Renal cortical epithelial cell (primary cell): ENCODE data around the gene MAP3K6. TPM values are rescaled to one million over a fixed set of nuclear protein-coding genes. Genes with fewer than 3 reads are reported as not detected.
A peak's percentile ranks its signal among the peaks of the same experiment; 100 is the strongest.
"Not testable (repeated sequence)": the region's sequence is repeated elsewhere in the genome, so short reads cannot be mapped to it uniquely, and the experiment has no call there.

Experiments
- DNase-seq: peaks from one replicate; pipeline ENCODE4 v3.0.0-alpha.2; 2011; ENCODE audit warnings: low read depth
- total RNA-seq: library from RNA; depleted of rRNA; stranded (reverse); fragments of >200 nt; gene quantifications from 2 replicates; pipeline ENCODE4 v1.2.3, GENCODE V29; 2014

MAP3K6 gene, protein sequence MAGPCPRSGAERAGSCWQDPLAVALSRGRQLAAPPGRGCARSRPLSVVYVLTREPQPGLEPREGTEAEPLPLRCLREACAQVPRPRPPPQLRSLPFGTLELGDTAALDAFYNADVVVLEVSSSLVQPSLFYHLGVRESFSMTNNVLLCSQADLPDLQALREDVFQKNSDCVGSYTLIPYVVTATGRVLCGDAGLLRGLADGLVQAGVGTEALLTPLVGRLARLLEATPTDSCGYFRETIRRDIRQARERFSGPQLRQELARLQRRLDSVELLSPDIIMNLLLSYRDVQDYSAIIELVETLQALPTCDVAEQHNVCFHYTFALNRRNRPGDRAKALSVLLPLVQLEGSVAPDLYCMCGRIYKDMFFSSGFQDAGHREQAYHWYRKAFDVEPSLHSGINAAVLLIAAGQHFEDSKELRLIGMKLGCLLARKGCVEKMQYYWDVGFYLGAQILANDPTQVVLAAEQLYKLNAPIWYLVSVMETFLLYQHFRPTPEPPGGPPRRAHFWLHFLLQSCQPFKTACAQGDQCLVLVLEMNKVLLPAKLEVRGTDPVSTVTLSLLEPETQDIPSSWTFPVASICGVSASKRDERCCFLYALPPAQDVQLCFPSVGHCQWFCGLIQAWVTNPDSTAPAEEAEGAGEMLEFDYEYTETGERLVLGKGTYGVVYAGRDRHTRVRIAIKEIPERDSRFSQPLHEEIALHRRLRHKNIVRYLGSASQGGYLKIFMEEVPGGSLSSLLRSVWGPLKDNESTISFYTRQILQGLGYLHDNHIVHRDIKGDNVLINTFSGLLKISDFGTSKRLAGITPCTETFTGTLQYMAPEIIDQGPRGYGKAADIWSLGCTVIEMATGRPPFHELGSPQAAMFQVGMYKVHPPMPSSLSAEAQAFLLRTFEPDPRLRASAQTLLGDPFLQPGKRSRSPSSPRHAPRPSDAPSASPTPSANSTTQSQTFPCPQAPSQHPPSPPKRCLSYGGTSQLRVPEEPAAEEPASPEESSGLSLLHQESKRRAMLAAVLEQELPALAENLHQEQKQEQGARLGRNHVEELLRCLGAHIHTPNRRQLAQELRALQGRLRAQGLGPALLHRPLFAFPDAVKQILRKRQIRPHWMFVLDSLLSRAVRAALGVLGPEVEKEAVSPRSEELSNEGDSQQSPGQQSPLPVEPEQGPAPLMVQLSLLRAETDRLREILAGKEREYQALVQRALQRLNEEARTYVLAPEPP (N-terminal part only)
- 14.8 and 15.8 TPM in 2 replicates for total RNA-seq

- peak; percentile 73 for DNase-seq
These were observed at the start of gene MAP3K6 for GRCh38 chr1:27366411-27367159. Gene MAP3K6, minus strand, starts transcription at chr1:27366961. Its CDS starts 364 bp downstream, at chr1:27366597.

DNA sequence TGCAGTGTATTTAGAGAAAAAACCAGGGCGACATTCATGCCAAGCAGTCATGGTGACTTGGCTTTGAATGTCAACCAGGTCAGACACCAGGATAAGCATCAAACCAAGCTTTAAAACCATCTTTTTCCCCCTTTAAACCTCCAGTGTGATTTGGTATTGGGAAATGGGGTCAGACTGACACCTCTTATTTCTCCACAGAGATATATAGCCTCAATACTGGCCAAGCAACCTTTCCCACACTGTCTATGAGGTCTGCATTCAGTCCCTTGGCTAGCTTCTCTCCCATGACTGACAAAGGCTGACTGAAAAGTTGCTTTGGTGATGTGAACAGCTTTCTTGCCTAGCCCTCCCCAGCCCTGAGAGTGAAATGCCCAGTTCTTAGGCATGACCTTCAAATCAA, 47.3 kb upstream of the MAP3K6 start:
- no peak for DNase-seq

- no peak for DNase-seq
These were observed 46.2 kb upstream of the MAP3K6 start for GRCh38 chr1:27413004-27413403.

GRCh38 chr1:27412502-27412901, 45.7 kb upstream of the MAP3K6 start:
- no peak for DNase-seq

GRCh38 chr1:27410709-27411108, 43.9 kb upstream of the MAP3K6 start:
- no peak for DNase-seq

- DNase-seq: no peak
These were observed 42.9 kb upstream of the MAP3K6 start for GRCh38 chr1:27409669-27410068.

- no peak for DNase-seq
These were observed 41.4 kb upstream of the MAP3K6 start for GRCh38 chr1:27408151-27408550.

- not testable (repeated sequence) for DNase-seq
These were observed 40.0 kb upstream of the MAP3K6 start for GRCh38 chr1:27406791-27407190.

GRCh38 chr1:27406362-27406680, 39.6 kb upstream of the MAP3K6 start:
- no peak for DNase-seq

DNA sequence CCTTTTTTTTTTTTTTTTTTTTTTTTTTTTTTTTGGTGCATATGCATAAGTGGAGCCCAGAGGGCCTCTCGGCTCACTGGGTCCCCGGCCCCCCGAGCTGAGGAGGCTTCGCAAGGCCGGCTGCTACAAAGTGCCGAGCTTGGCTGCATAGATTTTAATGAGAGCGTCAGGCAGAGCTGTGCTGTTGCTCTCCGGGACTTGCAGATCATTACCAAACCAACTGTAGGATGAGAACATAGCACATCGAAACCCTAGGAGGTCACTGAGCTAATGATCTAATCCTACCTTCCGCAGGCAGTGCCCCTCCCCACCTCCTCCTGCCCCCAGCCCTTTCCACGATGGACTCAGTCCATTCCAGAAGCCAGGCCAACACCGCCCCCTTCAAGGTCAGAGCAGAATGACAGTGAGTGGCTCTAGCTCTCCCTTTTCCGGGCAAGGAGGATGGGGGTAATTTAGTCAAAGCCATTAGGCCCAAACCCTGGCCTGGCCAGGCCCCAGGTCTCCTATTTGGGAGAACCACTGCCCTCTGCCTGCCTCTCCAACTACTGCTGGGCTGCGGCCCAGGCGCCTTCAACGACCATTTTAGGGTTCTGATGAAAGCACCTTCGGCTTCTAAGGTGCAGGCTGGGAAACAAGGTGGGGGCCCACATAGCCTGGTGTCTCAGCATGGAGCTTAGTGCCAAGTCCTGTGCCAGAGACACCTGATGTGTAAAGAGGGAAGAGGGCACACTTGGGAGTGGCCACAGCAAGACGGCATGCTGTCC, 39.0 kb upstream of the MAP3K6 start:
- not testable (repeated sequence) for DNase-seq

- peak; percentile 32 for DNase-seq
These were observed 38.3 kb upstream of the MAP3K6 start for GRCh38 chr1:27405074-27405473.

GRCh38 chr1:27403931-27404330, 37.2 kb upstream of the MAP3K6 start:
- no peak for DNase-seq

DNA sequence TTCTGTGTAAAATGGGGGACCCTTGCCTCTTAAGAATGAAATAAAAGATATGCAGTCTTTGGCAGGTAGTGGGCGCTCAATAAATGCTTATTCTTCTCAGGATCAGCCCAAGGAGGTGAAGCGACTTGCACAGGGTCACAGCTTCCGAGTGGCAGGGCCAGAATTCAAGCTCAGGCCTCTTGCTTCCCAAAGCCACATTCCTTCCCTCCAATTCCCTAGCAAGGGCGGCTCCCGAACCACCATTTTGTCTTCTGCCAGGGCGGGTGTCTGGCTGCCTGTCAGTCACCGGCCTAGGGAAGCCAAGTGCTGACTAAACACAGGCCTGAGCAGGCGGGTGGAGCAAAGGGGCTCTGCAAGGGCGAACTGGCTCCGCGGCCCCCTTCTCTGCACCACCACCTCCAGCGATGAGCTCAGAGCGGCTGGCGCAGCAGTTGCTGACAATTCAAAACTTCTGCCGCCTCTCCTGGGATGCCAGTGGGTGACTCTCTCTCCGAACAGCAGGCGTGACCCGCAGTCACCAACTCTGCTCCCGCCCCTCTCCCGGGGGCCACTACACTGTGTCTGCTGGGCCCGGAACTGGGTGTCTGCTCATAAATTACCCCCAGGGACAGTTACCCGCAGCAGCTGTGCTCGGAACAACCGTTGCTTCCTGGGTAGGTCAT, 36.4 kb upstream of the MAP3K6 start:
- peak; percentile 19 for DNase-seq

DNA sequence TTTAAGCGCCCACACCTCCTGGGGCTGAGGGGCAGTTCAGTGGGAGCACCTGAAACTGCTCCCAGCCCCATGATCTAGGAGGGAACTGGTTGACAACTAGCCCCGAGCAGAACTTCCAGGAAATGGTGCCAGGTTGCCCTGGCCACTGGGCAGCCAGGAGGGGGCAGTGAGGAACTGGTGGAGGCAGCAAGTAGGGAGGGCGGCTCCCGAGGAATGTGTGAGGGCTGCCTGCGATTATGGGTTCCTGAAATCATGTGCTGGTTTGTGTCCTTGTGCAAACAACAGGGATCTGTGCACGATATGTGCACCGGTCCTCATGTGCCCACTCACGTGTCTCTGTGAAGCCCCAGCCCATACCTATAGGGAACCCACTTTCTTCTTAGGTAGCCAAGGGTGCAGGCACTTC, 35.6 kb upstream of the MAP3K6 start:
- DNase-seq: peak; percentile 73

- DNase-seq: no peak
These were observed 34.2 kb upstream of the MAP3K6 start for GRCh38 chr1:27400963-27401341.

DNA sequence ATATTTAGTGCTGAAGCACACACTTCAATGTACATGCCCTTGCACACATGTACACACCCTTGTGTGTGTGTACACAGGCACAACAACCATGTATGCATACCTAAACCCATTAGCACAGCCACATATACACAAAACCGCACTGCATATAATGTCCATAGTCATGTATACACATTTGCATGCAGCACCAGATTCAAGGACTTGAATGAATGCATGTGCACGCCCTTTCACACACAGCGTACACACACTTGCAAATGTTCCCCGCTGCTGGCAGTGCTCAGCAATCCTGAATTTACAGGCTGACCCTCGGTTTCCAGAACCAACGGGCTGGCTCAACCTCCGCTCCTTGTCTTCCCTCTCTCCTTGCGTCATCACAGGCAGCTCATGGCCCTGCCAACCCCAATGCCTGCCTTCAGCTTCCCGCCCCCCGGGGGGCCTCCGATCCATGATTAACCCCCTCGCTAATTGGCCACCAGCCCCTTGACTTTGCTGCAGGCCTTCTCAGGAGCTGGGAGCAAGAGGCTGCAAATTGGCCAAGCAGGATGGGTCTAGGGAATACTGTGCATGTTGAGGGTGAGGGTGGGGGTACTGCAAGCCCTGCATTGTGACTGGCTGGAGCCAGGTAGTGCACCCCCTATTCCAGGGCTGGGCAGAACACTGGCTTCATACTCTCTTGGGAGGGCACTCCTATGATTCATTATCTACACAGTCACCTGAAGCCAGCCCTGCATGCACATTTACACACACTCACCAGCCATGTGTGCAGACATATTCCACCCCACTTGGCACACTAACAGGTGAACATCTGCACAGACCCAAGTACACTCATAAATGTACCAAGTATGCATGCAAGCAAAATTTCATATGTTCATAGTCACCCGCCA, 33.6 kb upstream of the MAP3K6 start:
- DNase-seq: no peak

DNA sequence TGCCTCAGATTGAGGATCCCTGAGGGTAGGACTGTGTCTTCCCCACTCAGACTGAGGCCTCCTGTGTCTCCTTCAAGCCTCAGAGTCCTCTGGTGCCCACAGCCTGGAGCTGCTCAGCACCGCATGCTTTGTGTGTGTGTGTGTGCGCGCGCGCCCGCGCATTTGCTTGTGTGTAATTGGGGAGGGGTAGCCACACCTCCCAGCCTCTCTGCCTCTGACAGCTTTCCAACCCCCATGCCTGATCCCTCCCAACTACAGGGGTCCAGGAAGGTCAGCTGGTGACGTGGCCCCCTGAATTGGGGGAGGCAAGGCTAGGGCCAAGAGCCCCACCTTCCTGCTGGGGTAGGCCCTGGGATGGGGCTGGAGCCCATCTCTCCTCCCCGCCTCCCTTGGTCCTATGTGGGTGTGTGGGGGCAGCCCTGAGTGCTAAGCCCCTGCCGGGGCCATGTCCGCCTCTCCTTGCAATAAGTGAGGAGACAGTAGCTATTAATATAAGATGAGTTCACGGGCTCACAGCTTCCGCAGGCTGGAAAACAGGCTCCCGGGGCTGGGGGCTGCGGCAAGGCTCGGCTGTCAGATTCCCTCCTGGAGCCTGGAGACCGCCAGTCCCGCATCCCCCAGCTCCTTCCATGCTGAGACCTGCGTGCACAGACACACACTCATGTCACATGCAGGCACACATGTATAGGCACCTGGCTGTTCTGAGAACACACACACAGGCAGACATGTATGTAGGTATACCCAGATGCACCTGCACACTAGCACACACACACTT, 32.7 kb upstream of the MAP3K6 start:
- DNase-seq: no peak

GRCh38 chr1:27398405-27399149, 31.8 kb upstream of the MAP3K6 start:
- no peak for DNase-seq
